Measurements from ENCODE around the gene OR2AE1. TPM values are rescaled to one million over a fixed set of nuclear protein-coding genes. Genes with fewer than 3 reads are reported as not detected.

Gene OR2AE1
- total and polyA plus RNA-seq, 2 of the 4 experiments (the other 2 are of a cell fraction), result 0.17 to 0.18 TPM

GRCh38 chr7:99860281-99861127, 16.3 kb downstream of the OR2AE1 start:
- Histone ChIP-seq H3K4me3 (ENCODE audit: insufficient read depth, low read depth, low read length) (no peak overlapping the region), H3K9me3 (ENCODE audit: control insufficient read depth, insufficient read depth, low read length) (peaks cover 7% of the 10 kb centered on the region), H3K23ac (ENCODE audit: low read depth, low read length) (no peak overlapping the region), H2AFZ (replicated peaks; ENCODE audit: low read length, poor library complexity) (no peak overlapping the region), H4K91ac (ENCODE audit: insufficient read depth, low read depth, low read length) (no peak overlapping the region), H3K27me3 (ENCODE audit: control insufficient read depth, insufficient read depth, low read length) (no peaks in the 10 kb centered on the region; the same call in none of the 2 replicates), H2BK20ac (ENCODE audit: low read depth, low read length) (no peak overlapping the region), H3K27ac (ENCODE audit: insufficient read depth, low read length) (no peak overlapping the region), H3K4me2 (ENCODE audit: low read depth, low read length) (no peak overlapping the region), H2AK5ac (ENCODE audit: low read depth, low read length) (no peak overlapping the region), H4K8ac (ENCODE audit: low read depth in 2 of 2, low read length in 2 of 2) (no peak overlapping the region), H3K14ac (replicated peaks; ENCODE audit: low read depth, low read length) (no peak overlapping the region), H2AK9ac (replicated peaks; ENCODE audit: low read depth, low read length, poor library complexity) (no peak overlapping the region), H2BK5ac (ENCODE audit: low read depth, low read length, poor library complexity, severe bottlenecking) (no peak overlapping the region), H3K4ac (ENCODE audit: low read depth, low read length) (no peak overlapping the region), H2BK120ac (ENCODE audit: low read depth, low read length) (no peak overlapping the region), H3K4me1 (ENCODE audit: control insufficient read depth, insufficient read depth, low read length) (no peaks in the 10 kb centered on the region), H3K9me1 (ENCODE audit: insufficient read depth, low read length) (no peaks in the 10 kb centered on the region), H3K18ac (ENCODE audit: low read depth, low read length) (no peak overlapping the region), H3K9ac (ENCODE audit: low read depth, low read length) (no peak overlapping the region), H2BK15ac (ENCODE audit: low read depth, low read length) (no peak overlapping the region), H3K36me3 (ENCODE audit: control insufficient read depth, insufficient read depth, low read length) (no peaks in the 10 kb centered on the region), H3K79me1 (ENCODE audit: low read depth in 1 of 2, low read length in 2 of 2) (no peaks in the 10 kb centered on the region), H4K5ac (ENCODE audit: low read depth, low read length) (no peak overlapping the region), H3K56ac (ENCODE audit: extremely low read depth, insufficient read depth, low read length) (no peak overlapping the region), H4K20me1 (ENCODE audit: insufficient read depth, low read length) (no peaks in the 10 kb centered on the region)
- BruUV-seq (replicated peaks), result no TSS peak
- dilution Hi-C loops (cut with HindIII; ENCODE audit: low sequenced_read_pairs, unreplicated experiment), result no loop called here
- 60% methylated on average over 2 of the region's 15 CpGs; no CpG with 5 or more reads in 1 of the 2 experiments for WGBS, 2 experiments (ENCODE audit: extremely low coverage in 2 of 2, insufficient read length in 1 of 2)
- DNase-seq, result peak; percentile 52
- CTCF ChIA-PET, result no interaction called here
- POLR2A ChIA-PET (ENCODE audit: unreplicated experiment), result no interaction called here
- intact Hi-C loops (cut with micrococcal nuclease), result no loop called here
- in situ Hi-C loops (cut with MboI; ENCODE audit: low sequenced_read_pairs), result no loop called here
- peak; percentile 54 for ATAC-seq (ENCODE audit: low read depth)
- TF ChIP-seq BHLHE40 (IDR thresholded peaks at IDR 0.05; ENCODE audit: low read depth, low read length) (no peak), NFE2L2 (IDR thresholded peaks at IDR 0.05; ENCODE audit: low read depth, low read length) (no peak), RFX5 (IDR thresholded peaks at IDR 0.05; ENCODE audit: low read depth, low read length) (no peak), SMC3 (IDR thresholded peaks at IDR 0.05; ENCODE audit: low read depth, low read length) (no peak), CTCF (conservative IDR thresholded peaks at IDR 0.05; ENCODE audit: low read depth, low read length) (no peak), MAZ (IDR thresholded peaks at IDR 0.05; ENCODE audit: borderline replicate concordance, low read depth, low read length) (no peak), USF2 (IDR thresholded peaks at IDR 0.05; ENCODE audit: low read depth, low read length) (no peak), MXI1 (IDR thresholded peaks at IDR 0.05; ENCODE audit: borderline replicate concordance, low read depth, low read length) (no peak), MAFK (IDR thresholded peaks at IDR 0.05; ENCODE audit: low read depth, low read length) (no peak), RAD21 (IDR thresholded peaks at IDR 0.05; ENCODE audit: low read length) (no peak), RCOR1 (IDR thresholded peaks at IDR 0.05; ENCODE audit: insufficient replicate concordance, low read length) (no peak), POLR2A (IDR thresholded peaks at IDR 0.05; ENCODE audit: low read depth, low read length) (no peak), ELK1 (IDR thresholded peaks at IDR 0.05; ENCODE audit: borderline replicate concordance, low read depth, low read length) (no peak), FOS (IDR thresholded peaks at IDR 0.05; ENCODE audit: low read depth, low read length) (no peak), CHD1 (IDR thresholded peaks at IDR 0.05; ENCODE audit: low read depth, low read length) (no peak)
